Glomerular visceral epithelial cell (primary cell): ENCODE data around the gene MLPH.
A peak's percentile ranks its signal among the peaks of the same experiment; 100 is the strongest.

Source experiments
- DNase-seq: peaks from one replicate; pipeline ENCODE4 v3.0.0-alpha.2; 2016; ENCODE audit errors: extremely low spot score

The MLPH gene

GRCh38 chr2:237486819-237487448, at the start of gene MLPH:
TSS of gene MLPH (plus strand) at chr2:237487251. CDS start at chr2:237493427, 6,176 bp downstream.
- DNase-seq, result peak; percentile 75

- no peak for DNase-seq
Observed at GRCh38 chr2:237437566-237437965, 49.5 kb upstream of the MLPH start.

- DNase-seq, result peak; percentile 46
Observed at GRCh38 chr2:237438080-237438940, 48.7 kb upstream of the MLPH start.

GRCh38 chr2:237440819-237441281, 46.2 kb upstream of the MLPH start:
- no peak for DNase-seq

- DNase-seq, result no peak
Observed at GRCh38 chr2:237441605-237442274, 45.3 kb upstream of the MLPH start.

GRCh38 chr2:237444071-237444470, 43.0 kb upstream of the MLPH start:
- DNase-seq, result no peak

- DNase-seq, result no peak
Observed at GRCh38 chr2:237445611-237446337, 41.3 kb upstream of the MLPH start.

GRCh38 chr2:237446338-237446665, 40.7 kb upstream of the MLPH start:
- no peak for DNase-seq

- DNase-seq, result no peak
Observed at GRCh38 chr2:237447496-237447895, 39.6 kb upstream of the MLPH start.

GRCh38 chr2:237448171-237448570, 38.9 kb upstream of the MLPH start:
- DNase-seq, result no peak

GRCh38 chr2:237448626-237449025, 38.4 kb upstream of the MLPH start:
- no peak for DNase-seq

- no peak for DNase-seq
Observed at GRCh38 chr2:237449193-237449881, 37.7 kb upstream of the MLPH start.

- no peak for DNase-seq
Observed at GRCh38 chr2:237450108-237450507, 36.9 kb upstream of the MLPH start.

GRCh38 chr2:237450583-237450982, 36.5 kb upstream of the MLPH start:
- DNase-seq, result no peak

GRCh38 chr2:237451643-237452469, 35.2 kb upstream of the MLPH start:
- no peak for DNase-seq

GRCh38 chr2:237452861-237453260, 34.2 kb upstream of the MLPH start:
- no peak for DNase-seq

- DNase-seq, result no peak
Observed at GRCh38 chr2:237453671-237454070, 33.4 kb upstream of the MLPH start.

GRCh38 chr2:237455764-237456163, 31.3 kb upstream of the MLPH start:
- DNase-seq, result peak; percentile 57

- DNase-seq, result peak; percentile 87
Observed at GRCh38 chr2:237456200-237456843, 30.7 kb upstream of the MLPH start.

- no peak for DNase-seq
Observed at GRCh38 chr2:237457388-237457941, 29.6 kb upstream of the MLPH start.
